ENCODE results near the gene WDR91.

GRCh38 chr7:135169964-135170273 lies 41.4 kb downstream of the WDR91 start:
- no peak for TF ChIP-seq CTCF (IDR thresholded peaks at IDR 0.05)
- TF ChIP-seq, protein P1, sequence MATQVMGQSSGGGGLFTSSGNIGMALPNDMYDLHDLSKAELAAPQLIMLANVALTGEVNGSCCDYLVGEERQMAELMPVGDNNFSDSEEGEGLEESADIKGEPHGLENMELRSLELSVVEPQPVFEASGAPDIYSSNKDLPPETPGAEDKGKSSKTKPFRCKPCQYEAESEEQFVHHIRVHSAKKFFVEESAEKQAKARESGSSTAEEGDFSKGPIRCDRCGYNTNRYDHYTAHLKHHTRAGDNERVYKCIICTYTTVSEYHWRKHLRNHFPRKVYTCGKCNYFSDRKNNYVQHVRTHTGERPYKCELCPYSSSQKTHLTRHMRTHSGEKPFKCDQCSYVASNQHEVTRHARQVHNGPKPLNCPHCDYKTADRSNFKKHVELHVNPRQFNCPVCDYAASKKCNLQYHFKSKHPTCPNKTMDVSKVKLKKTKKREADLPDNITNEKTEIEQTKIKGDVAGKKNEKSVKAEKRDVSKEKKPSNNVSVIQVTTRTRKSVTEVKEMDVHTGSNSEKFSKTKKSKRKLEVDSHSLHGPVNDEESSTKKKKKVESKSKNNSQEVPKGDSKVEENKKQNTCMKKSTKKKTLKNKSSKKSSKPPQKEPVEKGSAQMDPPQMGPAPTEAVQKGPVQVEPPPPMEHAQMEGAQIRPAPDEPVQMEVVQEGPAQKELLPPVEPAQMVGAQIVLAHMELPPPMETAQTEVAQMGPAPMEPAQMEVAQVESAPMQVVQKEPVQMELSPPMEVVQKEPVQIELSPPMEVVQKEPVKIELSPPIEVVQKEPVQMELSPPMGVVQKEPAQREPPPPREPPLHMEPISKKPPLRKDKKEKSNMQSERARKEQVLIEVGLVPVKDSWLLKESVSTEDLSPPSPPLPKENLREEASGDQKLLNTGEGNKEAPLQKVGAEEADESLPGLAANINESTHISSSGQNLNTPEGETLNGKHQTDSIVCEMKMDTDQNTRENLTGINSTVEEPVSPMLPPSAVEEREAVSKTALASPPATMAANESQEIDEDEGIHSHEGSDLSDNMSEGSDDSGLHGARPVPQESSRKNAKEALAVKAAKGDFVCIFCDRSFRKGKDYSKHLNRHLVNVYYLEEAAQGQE (IDR thresholded peaks at IDR 0.05; ENCODE audit: insufficient read depth in 1 of 2, low read depth in 2 of 2, low read length in 1 of 2): no peak
